NCI-H524 (cell line): ENCODE data around the gene GRN.
"Not testable (repeated sequence)": the region's sequence is repeated elsewhere in the genome, so short reads cannot be mapped to it uniquely, and the experiment has no call there.

Experiments
- DNase-seq, 2 experiments: peaks; one replicate each; lab custom pipeline; 2025; lab: John Stamatoyannopoulos, UW

GRN gene

GRCh38 chr17:44321246-44322120 lies 23.6 kb upstream of the GRN start:
- DNase-seq: no peak

GRCh38 chr17:44322236-44322895 lies 22.7 kb upstream of the GRN start:
- no peak for DNase-seq

DNA sequence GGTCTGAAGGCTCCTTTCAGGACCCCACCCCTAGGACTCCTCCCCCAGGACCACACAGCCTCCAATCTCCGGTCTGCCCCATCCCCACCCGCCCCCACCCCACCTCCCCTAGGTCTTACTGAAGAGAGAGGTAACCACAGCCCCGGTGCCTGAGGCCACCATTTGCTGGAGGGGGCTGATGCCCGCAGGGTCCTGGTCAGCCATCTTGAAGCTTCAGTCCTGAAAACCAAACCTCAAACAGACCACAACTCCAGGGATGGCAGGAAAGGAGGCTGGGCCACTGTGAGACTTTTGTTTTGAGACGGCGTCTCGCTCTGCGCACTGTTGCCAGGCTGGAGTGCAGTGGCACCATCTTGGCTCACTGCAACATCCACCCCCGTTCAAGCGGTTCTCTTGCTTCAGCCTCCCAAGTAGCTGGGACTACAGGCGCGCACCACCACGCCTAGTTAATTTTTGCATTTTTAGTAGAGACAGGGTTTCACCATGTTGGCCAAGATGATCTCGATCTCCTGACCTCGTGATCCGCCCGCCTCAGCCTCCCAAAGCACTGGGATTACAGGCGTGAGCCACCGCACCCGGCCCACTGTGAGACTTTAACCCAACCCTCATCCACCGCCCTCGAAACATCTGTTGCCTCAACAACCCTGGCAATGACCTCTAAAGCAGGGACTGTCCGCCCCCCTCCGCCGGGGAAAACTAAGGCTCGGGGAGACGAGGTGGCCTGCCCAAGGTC lies 21.6 kb upstream of the GRN start:
- DNase-seq: no peak

DNA sequence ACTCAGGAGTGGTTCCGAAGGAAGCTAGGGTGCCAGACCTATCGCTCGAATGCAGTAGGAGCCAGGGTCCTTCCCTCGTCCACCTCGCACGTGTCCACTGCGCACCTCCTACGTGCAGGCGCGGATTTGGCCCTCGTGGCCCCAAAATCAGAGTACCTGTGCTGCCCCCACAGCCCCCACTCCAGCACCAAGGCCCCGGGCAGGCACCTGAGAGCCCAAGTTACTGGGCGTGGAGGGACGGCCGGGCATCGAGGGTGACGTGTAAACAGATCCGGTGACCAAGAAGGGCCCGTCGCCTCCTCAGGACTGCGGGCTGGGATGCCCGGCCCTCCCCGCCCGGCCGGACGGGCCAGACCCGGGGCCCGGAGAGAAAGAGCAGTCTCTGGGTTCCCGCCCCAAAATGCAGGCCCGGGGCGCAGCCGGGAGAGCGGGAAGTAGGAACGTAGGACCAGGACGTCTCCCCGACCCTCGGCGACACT lies 21.0 kb upstream of the GRN start:
- peak in 1 of 2 experiments; percentile 37 for DNase-seq

- DNase-seq: peak; percentile 88 to 96
Measured at GRCh38 chr17:44324571-44325275, 20.4 kb upstream of the GRN start, which contains the start of gene SLC25A39. TSS of gene SLC25A39 (minus strand) at chr17:44324823. CDS start at chr17:44323562, 1,261 bp downstream.

- DNase-seq: peak; percentile 94 to 98
Measured at GRCh38 chr17:44326861-44327444, 18.1 kb upstream of the GRN start.

DNA sequence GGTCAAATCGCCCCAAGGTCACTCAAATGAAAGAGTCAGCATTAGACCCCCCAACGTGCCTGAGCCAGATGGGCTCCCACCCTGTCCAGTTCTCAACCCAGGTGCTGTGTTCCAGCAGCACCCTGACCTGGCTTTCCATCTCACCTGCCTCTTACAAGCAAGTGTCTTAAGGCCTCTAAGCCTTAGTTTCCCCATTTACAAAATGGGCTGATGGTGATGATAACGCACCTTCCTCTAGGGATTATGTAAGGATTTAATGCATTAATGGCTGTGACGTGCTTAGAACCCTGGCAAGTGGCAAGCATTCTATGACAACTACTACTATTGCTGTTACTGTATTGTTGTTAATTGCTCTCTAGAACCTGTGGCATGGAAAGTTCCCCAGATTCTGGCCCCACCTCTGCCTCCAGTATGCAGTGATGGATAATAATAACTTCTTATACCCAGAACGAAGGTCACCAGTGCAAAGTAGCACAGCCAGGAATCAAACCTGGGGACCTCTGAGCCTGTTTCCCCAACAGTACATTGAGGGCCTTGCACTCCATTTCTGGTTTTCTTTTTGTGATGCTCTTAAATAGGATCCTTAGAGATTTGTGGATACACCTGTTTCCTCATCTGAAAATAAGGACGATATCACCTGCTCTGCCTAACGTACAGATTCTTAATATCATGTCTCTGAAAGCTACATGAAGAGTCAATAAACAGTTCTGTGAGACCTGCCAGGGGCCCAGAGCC lies 17.2 kb upstream of the GRN start:
- DNase-seq: no peak

GRCh38 chr17:44329516-44329915 lies 15.6 kb upstream of the GRN start:
- not testable (repeated sequence) for DNase-seq

DNA sequence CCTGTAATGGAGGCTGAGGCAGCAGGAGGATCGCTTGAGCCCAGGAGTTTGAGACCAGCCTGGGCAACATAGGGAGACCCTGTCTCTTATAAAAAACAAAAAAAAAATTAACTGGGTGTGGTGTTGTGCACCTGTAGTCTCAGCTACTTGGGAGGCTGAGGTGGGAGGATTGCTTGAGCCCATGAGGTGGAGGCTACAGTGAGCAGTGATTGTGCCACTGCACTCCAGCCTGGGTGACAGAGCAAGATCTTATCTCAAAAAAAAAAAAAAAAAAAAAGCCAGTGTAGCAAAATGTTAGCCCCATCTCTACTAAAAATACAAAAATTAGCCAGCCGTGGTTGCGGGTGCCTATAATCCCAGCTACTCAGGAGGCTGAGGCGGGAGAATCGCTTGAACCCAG lies 14.8 kb upstream of the GRN start:
- DNase-seq: not testable (repeated sequence)

DNA sequence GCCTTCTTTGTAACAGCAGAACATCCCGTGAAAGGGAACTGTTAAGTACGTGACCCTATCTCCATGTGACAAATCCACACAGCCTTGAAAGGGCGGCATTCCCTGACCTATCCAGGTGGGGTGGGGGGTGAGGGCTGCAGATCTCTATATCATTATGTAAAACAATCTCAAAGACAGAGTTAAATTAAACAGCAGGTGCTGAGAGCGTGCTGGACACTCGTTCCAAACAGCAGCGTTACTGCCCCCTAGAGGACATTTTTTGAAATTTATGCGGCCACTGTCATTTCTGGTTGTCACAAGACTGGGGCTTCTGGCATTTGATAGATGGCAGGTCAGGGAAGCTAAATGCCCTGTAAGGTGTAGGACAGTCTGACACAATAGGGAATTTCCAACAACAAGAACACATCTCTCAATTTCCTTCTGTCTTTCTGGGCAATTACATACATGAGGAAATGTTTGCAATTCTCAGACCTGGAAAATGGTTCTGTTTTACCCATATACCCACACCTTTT lies 13.8 kb upstream of the GRN start:
- peak; percentile 87 to 91 for DNase-seq

DNA sequence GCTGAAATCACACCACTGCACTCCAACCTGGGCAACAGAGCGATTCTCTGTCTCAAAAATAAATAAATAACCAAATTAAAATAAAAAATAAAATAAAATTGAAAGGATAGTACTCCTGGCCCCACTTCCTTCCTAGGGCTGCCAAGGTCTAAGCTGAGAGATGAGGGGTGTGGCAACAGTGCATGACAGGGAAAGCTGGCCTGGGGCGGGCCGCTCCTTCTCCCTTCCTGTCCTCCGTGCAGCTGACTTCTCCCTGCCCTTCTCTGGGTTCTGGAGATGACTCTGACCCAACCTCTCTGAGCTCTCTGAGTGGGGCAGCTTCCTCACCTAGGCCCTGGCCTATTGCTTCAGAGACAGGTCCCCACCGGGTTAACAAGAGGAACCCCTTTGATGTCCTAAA lies 11.7 kb upstream of the GRN start:
- DNase-seq: no peak

DNA sequence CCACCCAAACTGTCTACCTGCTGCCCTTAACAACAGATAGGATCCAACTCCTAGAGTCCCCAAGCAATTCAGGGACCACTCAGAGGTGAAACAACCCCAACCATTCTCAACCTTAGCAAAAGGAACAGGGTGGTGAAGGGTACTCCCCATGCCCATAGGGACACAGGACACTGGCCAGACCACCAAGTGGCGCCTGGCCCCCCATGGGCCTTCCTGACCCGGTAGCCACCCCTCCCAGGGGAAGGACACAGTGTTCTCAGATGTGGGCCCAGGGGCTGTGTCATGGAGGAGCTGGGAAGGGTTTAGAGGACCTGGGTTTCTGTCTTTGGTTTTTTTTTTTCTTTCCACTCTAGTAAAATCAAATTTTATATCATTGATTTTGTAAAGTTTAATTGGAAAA lies 10.8 kb upstream of the GRN start:
- no peak for DNase-seq

DNA sequence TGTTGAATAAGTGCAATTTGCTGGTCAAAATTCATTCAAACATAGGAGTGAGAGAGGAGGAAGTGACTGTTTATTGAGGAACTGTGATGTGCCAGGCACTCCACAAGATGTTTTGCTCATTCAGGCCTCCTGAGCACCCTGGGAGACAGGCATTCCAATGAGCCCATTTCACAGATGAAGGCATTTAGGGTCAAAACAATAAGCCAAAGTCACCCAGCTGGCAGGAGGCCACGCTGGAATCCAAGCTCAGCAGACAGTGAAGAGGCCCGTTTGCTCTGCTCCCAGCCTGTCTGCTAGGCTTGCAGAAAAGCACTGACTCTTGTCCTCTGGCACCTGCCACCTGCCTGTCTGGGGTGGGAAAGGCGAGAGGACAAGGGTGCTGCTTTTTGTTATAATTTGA lies 10.4 kb upstream of the GRN start:
- DNase-seq: no peak

DNA sequence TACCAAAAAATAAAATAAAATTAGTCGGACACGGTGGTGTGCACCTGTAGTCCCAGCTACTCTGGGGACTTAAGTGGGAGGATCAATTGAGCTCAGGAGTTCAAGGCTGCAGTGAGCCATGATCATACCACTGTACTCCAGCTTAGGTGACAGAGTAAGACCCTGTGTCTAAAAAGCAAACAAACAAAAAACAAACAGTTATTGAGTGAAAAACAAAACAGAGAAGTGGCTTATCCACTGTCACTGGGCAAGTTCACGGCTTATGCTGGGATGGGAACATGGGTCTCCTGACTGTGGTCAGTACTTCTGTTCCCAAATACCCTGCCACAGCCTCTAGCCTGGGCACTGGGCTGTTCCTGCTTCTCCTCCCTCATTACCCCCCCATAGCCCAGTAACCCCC lies 9.5 kb upstream of the GRN start:
- no peak for DNase-seq

GRCh38 chr17:44335968-44336367 lies 9.1 kb upstream of the GRN start:
- DNase-seq: no peak

- DNase-seq: no peak
Measured at GRCh38 chr17:44338702-44339101, 6.4 kb upstream of the GRN start.

GRCh38 chr17:44340553-44340952 lies 4.5 kb upstream of the GRN start:
- DNase-seq: peak in 1 of 2 experiments; percentile 43

GRCh38 chr17:44343510-44344209 lies 1.4 kb upstream of the GRN start:
- no peak for DNase-seq

DNA sequence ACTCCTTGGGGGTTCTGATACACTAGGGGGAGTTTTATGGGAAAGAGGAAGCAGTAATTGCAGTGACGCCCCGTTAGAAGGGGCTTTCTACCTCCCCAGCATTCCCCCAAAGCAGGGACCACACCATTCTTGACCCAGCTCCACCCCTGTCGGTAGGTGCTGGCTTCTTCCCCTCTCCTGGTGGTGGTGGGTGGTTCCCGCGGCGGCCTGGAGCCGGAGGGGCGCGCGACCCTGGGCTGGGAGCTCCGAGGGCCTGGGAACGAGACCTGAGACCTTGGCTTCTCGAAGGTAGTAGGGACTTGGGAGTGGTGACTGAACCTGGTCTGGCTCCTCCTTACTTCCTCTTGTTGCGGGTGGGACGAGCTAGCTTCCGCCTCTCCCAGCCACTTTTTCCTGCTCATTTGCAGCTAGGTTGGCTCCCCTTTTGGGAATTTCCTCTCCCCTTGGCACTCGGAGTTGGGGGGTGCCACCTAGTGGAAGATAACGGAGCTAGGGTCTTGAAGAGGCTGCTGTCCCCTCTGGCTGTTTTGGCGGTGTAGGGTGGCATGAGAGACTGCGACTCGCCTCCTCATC lies 438 bp downstream of the GRN start:
- peak; percentile 89 to 90 for DNase-seq
